ENCODE results near the gene COL13A1.

The COL13A1 gene

GRCh38 chr10:69994262-69994661 lies 192.6 kb downstream of the COL13A1 start:
- no peak for TF ChIP-seq CTCF (IDR thresholded peaks at IDR 0.05; ENCODE audit: insufficient read depth, low read depth, low read length, missing control alignments)
- peak; percentile 27 for DNase-seq (ENCODE audit: low read depth)
- no peak overlapping the region for H3K4me3 ChIP-seq (ENCODE audit: low read depth, low read length)

GRCh38 chr10:69996611-69997010 lies 194.9 kb downstream of the COL13A1 start:
- no peak for DNase-seq (ENCODE audit: low read depth)
- H3K4me3 ChIP-seq (ENCODE audit: low read depth, low read length), result no peak overlapping the region
- TF ChIP-seq CTCF (IDR thresholded peaks at IDR 0.05; ENCODE audit: insufficient read depth, low read depth, low read length, missing control alignments), result no peak

GRCh38 chr10:70000262-70000661 lies 198.6 kb downstream of the COL13A1 start:
- H3K4me3 ChIP-seq (ENCODE audit: low read depth, low read length), result no peak overlapping the region
- DNase-seq (ENCODE audit: low read depth), result no peak
- TF ChIP-seq CTCF (IDR thresholded peaks at IDR 0.05; ENCODE audit: insufficient read depth, low read depth, low read length, missing control alignments), result no peak

- no peak for DNase-seq (ENCODE audit: low read depth)
- no peak overlapping the region for H3K4me3 ChIP-seq (ENCODE audit: low read depth, low read length)
- TF ChIP-seq CTCF (IDR thresholded peaks at IDR 0.05; ENCODE audit: insufficient read depth, low read depth, low read length, missing control alignments), result no peak
These were observed 205.6 kb downstream of the COL13A1 start for GRCh38 chr10:70007116-70007820.

Data from GM12865 (cell line).